ENCODE measurements around the gene STARD13.

The STARD13 gene, protein sequence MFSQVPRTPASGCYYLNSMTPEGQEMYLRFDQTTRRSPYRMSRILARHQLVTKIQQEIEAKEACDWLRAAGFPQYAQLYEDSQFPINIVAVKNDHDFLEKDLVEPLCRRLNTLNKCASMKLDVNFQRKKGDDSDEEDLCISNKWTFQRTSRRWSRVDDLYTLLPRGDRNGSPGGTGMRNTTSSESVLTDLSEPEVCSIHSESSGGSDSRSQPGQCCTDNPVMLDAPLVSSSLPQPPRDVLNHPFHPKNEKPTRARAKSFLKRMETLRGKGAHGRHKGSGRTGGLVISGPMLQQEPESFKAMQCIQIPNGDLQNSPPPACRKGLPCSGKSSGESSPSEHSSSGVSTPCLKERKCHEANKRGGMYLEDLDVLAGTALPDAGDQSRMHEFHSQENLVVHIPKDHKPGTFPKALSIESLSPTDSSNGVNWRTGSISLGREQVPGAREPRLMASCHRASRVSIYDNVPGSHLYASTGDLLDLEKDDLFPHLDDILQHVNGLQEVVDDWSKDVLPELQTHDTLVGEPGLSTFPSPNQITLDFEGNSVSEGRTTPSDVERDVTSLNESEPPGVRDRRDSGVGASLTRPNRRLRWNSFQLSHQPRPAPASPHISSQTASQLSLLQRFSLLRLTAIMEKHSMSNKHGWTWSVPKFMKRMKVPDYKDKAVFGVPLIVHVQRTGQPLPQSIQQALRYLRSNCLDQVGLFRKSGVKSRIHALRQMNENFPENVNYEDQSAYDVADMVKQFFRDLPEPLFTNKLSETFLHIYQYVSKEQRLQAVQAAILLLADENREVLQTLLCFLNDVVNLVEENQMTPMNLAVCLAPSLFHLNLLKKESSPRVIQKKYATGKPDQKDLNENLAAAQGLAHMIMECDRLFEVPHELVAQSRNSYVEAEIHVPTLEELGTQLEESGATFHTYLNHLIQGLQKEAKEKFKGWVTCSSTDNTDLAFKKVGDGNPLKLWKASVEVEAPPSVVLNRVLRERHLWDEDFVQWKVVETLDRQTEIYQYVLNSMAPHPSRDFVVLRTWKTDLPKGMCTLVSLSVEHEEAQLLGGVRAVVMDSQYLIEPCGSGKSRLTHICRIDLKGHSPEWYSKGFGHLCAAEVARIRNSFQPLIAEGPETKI

DNA sequence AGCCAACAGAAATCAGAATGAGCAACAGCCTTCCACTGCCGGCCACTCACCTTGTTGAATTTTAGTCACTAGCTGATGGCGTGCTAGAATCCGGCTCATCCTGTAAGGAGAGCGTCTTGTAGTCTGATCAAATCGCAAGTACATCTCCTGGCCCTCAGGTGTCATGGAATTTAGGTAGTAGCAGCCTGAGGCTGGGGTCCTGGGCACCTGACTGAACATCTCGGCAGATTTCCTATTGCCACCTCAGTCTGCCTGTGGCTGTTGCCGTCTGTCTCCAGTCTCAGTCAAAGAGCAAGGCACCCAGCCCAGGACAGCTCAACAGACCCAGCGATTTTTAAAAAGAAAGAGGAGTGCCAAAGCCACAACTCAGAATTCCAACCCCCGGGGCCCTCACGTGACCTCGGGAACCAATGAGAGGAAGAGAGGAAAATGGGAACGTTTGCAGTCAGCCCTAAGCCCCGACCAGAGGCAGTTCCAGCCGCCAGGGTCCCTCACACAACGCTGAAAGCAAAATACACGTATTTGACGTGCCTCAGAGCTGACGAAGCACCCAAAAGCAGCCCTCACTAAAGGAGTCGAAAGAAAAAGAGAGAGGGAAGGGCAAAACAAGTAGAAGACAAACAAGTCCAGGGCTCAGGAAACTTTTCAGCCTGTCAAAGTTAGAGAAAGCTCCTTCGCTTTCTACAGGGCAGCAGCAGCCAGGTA lies at the start of gene STARD13:
Gene STARD13, minus strand, starts transcription at position 336 of the 705 bp plus-strand sequence. Its CDS starts 117 bp downstream, at position 219.
- peak; percentile 17 for DNase-seq (ENCODE audit: low spot score)

DNA sequence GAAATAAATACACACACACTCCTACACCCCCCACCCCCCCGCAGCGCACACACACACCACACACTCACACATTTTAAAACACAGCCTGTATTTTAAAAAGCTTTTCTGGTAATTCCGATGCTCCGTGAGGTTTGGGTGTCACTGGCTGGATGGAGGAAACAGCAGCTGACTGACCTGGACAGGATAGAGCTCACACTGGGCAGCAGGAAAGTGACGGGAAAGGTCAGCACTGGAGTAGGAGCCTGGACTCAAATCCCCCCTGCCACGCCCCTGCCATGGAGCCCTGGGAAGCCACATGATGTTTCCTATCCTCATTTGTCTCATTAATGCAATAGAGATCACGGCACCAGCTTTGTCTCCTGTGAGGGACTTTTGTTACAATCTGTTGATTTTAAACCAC lies 49.3 kb upstream of the STARD13 start:
- no peak for DNase-seq (ENCODE audit: low spot score)

DNA sequence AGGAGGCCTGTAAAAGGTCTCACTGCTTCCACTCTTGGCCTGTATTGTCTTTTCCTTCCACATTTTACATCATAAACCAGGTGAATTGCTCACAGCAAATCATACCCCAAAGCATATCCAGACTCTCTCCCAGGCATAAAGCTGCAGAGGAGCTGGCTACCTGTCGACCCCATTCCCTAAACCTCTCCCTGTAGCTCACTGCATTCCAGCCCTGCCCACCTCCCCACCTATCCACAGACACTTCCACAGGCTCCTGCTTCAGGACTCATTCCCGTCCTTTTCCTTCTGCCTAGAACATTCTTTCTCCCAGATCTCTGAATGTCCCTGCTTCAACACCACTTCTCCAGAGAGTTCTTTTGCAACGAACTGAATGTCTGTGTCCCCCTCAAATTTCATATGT lies 46.4 kb upstream of the STARD13 start:
- DNase-seq (ENCODE audit: low spot score), result no peak

DNA sequence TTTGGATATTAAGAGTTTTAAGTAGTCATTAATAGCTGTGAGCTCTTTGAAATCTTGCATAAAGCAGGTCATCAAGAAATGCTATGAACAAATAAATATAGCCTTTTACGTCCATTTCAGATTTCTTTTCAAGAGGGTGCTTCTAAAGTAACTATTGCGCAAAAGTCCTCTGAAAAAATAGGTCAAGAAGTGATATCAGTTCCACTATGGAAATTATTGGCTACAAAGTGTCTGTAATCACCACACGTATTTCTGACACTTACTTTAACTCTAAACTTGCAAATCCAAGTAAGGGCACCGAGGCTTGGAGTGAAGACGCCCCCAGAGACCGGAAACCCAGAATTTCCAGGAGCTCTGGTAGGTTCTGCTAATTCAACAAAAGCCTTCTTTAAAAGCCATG lies 44.9 kb upstream of the STARD13 start:
- DNase-seq (ENCODE audit: low spot score), result no peak

DNA sequence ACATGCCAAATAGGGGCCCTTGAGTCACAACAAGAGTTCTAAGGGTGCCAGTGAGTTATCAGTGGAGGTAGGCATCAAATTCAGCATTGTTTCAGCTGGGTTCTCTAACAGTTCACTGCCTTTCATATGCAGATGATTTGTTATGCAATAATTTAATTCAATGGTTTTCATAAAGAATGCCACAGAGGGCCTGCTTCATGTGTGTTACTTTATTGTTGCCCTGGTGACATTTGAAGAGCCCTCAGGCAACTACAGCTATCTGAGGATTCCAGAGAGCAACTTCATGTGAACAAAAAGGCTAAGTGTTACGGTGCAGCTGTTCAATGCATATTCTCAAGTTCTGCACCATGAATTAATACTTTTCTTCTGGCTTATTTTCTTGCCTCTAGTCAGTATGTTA lies 43.1 kb upstream of the STARD13 start:
- no peak for DNase-seq (ENCODE audit: low spot score)

DNA sequence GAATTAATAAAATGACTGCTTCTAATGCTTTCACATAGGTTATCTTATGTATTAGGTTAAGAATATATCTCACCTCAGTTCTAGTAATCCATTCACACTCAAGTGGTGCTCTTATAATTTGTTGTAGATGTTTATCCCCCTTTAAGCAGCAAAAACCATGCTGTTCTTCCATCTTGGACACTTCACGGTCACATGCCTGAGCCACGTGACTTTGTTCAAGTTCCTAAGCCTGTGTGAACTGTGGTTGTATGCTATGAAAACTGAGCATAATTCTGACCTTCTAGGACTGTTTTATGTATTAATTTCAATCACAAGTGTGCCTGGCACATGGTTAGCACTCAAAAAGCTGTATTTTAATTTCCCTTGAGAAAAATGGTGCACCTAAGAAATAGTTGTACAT lies 41.2 kb upstream of the STARD13 start:
- DNase-seq (ENCODE audit: low spot score), result no peak

DNA sequence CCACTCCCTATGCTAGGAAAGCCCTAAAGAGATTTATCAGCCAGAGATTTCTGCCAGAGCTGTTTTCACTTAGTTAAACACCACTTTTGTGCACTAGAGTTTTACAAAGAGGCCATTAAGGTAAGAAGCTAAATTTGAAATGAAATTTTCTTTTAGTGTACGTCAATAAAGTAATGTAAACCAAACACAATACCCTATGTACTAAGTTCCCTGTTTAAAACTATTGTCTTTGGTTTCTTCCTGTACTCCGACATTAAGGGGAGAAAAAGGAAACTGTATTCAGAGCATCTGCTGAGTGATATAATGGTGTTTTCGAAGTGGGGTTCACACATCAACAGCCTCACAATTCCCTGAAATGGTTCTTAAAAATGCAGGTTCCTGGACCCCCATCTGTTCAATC lies 40.7 kb upstream of the STARD13 start:
- DNase-seq (ENCODE audit: low spot score), result no peak

DNA sequence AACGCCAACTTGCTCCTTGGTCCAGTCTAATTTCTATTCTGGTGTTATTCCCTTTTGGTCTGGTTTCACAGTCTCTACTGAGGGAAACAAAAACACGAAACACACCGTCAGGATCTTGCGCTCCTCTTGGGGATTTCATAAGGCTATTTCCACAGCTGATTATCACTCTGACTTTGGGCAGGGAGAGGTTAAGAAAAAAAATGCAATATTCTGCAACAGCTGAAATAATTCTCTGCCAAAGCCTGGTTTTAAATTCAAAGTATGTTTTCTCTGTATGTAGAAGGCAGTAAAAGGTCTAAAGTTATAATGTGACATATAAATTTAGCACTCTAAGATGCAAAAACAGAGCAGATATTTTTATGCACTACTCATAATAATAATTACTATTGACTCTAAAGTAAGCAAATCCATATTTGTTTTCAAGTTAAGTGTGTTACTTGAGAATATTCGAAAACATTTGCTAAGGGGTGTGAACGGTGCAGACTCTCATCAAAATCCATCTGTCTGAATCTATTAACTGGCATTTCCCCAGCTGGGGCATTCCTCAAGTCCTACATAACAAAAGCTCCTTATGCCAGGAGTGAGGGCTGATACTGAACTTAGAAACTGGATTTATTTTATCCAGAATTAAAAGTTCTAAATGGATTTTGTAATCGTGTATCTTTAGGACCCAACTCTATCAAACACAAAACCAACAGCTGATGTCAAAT lies 38.4 kb upstream of the STARD13 start:
- no peak for DNase-seq (ENCODE audit: low spot score)

DNA sequence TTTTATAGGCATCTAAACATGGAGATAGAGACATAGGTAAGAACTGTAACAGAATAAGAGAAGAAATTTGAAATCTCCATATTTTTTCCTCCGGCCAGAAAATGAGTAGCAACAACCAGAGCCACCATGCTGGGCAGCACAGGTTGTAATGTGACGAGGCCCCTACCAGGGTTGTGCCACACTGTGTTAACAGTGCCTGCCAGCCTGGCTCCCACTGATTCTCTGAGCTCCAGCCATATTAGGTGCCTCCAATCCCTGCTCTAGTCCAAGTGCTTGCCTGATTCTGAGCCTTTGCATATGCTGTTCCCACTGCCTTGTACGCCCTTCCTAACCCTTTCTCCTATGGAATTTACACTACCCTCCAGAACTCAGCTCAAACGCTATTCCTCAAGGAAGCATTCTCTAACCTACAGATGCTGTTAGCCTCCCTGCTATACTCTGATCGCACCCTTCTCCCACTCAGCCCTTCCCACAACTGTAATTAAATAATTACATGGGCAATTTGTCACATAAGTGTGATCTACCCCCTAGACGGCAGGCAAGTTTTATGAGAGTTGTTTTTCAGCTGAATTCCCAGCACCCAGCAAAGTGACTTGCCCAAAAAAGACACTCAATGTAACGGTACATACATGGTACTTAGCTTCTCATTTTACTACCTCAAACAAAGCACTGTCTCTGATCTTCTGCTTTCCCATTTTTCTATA lies 37.6 kb upstream of the STARD13 start:
- no peak for DNase-seq (ENCODE audit: low spot score)

DNA sequence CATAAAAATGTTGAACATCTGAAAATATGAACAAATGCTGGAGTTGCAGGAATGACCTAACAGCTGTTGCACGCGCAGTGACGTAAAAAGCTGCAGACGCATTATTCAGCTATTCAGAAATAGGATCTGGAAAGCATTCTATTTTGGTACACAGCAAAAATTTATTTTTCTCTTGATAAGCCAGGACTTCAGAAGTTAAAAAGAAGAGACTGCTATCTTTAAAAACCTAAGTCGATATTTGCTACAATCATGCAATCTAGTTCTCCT lies 36.9 kb upstream of the STARD13 start:
- no peak for DNase-seq (ENCODE audit: low spot score)

DNA sequence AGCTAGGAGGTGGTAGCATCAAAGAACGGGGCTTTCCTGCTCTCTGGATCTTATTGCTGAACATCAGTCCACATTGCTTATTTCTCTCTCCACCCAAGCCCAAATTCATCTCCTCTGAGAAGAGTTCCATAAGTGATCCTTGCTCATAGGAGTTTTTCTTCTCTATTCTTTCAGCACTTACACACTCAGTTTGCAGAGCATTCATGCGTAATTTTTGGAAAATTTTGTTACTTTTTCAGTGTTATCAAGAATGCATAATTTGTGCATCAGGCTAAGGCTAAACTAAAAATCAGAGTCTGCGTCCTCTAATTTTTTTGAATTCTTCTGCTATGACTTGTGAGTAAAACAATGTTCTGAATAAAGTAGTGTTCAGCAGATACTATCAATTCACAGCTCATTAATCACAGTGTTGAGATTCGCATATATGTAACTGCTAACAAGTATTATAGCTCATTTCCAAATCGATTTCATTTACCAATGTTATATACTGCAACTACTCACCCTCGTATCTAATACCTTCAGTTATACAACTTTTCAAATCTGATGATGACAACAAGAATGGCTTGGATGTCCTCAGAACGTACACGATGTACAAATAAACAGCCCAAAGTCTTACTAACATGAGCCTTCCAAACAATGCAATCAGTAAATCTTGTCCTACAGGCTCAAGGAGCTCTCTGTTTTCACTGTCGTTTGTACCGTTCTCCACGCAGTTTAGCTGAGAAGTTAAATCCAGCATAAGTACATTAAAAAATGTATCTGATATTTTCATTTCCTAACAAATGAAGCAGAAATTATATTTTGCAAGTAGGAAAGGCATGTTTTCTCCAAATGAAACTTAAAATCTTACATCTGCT lies 36.4 kb upstream of the STARD13 start:
- no peak for DNase-seq (ENCODE audit: low spot score)

DNA sequence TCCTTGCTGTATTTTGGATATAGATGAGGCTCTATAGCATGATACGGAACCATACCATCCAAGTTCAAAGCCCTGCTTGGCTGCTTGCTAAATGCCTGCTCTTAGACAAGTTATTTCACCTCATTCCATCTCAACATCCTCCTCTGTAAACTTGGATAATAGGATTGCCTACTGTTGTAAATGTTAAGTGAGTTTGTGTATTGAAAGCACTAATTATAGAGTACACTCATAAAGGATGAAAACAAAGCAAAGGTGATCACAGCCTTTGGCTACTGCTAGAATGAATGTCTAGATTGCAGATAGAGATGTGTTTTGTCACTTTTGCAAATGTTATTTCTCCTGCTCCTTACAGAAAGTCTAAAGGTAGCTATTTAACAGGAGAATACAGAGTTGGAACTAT lies 34.3 kb upstream of the STARD13 start:
- DNase-seq (ENCODE audit: low spot score), result no peak

DNA sequence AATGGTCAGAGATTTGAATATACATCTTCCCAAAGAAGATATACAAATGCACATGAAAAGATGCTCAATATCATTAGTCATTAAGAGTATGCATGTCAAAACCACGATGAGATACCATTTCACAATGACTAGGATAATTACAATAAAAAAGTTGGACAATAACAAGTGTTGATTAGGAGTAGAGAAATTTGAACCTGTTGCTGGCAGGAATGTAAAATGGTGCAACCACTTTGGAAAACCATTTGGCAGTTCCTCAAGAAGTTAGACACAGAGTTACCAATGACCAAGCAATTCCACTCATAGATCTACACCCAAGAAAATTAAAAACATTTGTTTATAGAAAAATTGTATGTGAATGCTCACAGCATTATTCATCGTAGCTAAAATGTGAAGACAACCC lies 33.2 kb upstream of the STARD13 start:
- no peak for DNase-seq (ENCODE audit: low spot score)

DNA sequence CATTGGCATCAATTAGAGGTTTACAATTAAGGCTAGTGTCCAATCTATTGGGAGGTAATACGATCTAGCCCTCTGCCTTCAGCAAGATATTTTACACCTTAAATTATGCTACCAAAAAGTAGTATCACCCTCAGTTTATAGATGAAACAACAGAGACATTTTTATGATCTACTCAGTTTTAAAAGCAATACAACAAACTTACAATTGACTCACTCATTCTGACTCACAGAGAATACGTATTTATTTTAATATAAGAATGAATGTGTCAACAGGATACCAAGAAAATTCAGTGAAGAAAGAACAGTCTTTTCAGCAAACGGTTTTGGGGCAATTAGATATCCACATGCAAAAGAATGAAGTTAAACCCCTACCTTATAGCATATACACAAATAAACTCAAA lies 32.5 kb upstream of the STARD13 start:
- no peak for DNase-seq (ENCODE audit: low spot score)

DNA sequence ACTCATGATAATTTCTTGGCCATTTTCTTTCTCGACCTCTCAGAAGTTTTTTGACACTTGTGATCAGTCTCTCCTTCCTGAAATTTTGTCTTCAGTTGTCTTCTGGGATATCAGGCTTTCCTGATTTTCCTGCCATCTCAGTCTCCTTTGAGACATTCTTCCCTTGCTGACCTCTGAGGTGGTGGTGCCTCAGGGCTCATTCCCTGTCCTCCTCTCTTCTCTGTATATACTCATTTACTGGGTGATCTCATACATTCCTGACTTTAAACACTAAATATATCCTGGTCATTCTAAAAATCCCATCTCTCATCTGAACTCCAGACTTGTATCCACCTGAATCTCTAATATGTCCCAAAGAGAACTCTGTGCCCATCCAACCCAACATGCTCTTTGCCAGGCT lies 31.3 kb upstream of the STARD13 start:
- DNase-seq (ENCODE audit: low spot score), result no peak

DNA sequence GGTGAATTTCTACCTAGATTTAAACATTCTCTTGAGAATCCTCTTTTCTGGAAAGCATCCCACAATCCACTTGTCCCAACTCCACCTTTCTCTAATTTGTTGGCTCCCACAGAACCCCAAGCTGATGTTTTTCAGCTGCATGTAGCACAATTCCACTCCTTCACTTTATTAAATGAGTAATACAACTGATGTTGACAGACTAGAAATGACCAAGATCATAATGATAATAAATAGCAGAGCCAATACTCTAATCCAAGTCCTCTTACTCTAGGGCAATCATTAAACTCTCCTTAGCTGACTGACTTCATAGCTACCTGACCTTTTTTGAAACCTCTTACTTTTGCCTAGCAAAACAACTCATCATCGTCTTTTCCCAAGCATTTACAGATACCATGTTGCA lies 27.9 kb upstream of the STARD13 start:
- DNase-seq (ENCODE audit: low spot score), result no peak

DNA sequence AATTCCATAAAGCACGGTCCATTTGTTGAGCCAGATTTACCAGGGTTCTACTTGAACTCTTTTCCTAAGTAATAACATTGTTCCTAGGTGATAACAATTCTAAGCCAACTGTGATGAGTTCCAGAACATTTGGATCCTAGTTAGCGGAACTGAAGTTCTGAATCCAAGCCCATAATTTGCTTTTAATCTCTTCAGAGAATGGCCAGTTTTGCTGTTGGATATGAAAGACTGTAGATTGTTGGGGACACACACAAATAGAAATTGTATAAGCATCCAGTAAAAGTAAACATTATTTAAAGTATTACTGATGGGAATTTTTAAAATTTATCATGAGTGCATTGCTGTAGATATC lies 27.3 kb upstream of the STARD13 start:
- no peak for DNase-seq (ENCODE audit: low spot score)

DNA sequence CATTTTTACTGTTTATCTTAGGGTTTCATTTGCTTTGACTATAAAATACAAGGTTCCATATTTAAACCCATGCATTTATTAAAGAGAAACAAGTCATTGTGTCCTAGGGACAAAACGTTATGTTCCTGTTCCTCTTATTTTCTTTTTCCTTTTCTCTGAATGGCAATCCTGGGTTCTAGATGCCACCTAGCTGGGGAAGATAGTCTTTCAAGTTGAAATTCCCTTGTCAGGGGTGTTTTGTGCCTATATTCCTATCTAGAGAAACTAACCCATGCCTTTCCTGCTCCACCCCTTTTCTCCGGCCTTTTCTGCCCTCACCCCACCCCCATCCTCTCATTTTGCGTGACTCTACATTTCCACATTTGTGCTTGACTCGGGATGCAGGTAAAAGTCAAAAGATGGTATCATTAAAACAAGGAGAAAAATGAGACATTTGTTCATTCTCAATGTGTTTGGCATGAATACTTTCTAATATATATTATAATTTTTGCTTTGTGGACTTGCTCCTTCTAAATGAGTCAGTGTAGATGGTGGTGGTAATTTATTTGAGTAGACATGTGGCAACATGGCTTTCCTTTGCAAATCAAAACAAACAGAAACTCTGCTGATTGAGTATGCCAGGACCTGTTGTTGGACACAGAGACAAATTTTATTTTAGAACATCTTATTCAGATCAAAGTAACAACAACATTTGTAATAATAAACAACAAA lies 26.8 kb upstream of the STARD13 start:
- DNase-seq (ENCODE audit: low spot score), result no peak

DNA sequence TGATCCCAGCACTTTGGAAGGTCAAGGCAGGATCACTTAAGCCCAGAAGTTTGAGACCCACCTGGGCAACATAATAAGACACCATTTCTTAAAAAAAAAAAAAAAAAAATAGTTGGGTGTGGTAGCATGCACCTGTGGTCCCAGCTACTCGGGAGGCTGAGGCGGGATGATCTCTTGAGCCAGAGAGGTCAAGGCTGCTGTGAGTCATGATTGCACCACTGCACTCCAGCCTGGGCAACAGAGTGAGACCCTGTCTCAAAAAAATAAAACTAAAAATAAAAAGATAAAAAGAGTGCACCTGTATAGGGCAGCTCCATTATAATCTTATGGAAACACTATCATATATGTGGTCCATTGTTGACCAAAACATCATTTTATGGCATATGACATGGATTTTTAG lies 25.5 kb upstream of the STARD13 start:
- DNase-seq (ENCODE audit: low spot score), result no peak
